ENCODE data around the gene POLR1C.

The POLR1C gene

GRCh38 chr6:43494321-43494720 is 22.6 kb upstream of the POLR1C start:
- H4K20me1 ChIP-seq (ENCODE audit: low read depth, low read length) = no peaks in the 10 kb centered on the region
- no peak for TF ChIP-seq EZH2phosphoT487 (conservative IDR thresholded peaks at IDR 0.05; ENCODE audit: low read length)
- no peak for TF ChIP-seq CTCF (IDR thresholded peaks at IDR 0.05; ENCODE audit: insufficient read depth, low read length, poor library complexity, severe bottlenecking)

GRCh38 chr6:43494766-43495165 is 22.1 kb upstream of the POLR1C start:
- Histone ChIP-seq H3F3A (ENCODE audit: insufficient read depth) (no peaks in the 10 kb centered on the region), H2AFZ (ENCODE audit: low read depth, low read length, severe bottlenecking) (no peak overlapping the region), H3K4me2 (ENCODE audit: low read depth, low read length, poor library complexity, severe bottlenecking) (no peak overlapping the region), H4K20me1 (ENCODE audit: low read depth, low read length) (no peaks in the 10 kb centered on the region), H3K27me3 (ENCODE audit: low read length) (no peaks in the 10 kb centered on the region), H3K9ac (ENCODE audit: low read length) (no peak overlapping the region), H3K36me3 (ENCODE audit: low read length) (no peaks in the 10 kb centered on the region), H3K4me3 (ENCODE audit: insufficient read depth, low read length, poor library complexity, severe bottlenecking) (no peak overlapping the region), H3K9me2 (replicated peaks; ENCODE audit: insufficient read depth, low read length) (no peaks in the 10 kb centered on the region), H3K9me3 (ENCODE audit: insufficient read depth, low read length) (no peaks in the 10 kb centered on the region), H3K27ac (ENCODE audit: low read depth, low read length) (no peak overlapping the region), H3K79me2 (ENCODE audit: insufficient read depth, low read length) (no peaks in the 10 kb centered on the region)
- TF ChIP-seq EZH2phosphoT487 (conservative IDR thresholded peaks at IDR 0.05; ENCODE audit: low read length) (no peak), CTCF (IDR thresholded peaks at IDR 0.05; ENCODE audit: insufficient read depth, low read length, poor library complexity, severe bottlenecking) (no peak)

More at GRCh38 chr6:43494321-43494720, 22.6 kb upstream of the POLR1C start:
- H3K9me2 ChIP-seq (replicated peaks; ENCODE audit: insufficient read depth, low read length) = no peaks in the 10 kb centered on the region
- H3K4me2 ChIP-seq (ENCODE audit: low read depth, low read length, poor library complexity, severe bottlenecking) = no peak overlapping the region
- no peak overlapping the region for H3K4me3 ChIP-seq (ENCODE audit: insufficient read depth, low read length, poor library complexity, severe bottlenecking)
- no peaks in the 10 kb centered on the region for H3F3A ChIP-seq (ENCODE audit: insufficient read depth)
- no peaks in the 10 kb centered on the region for H3K79me2 ChIP-seq (ENCODE audit: insufficient read depth, low read length)
- H3K27me3 ChIP-seq (ENCODE audit: low read length) = no peaks in the 10 kb centered on the region
- H3K27ac ChIP-seq (ENCODE audit: low read depth, low read length) = no peak overlapping the region
- no peaks in the 10 kb centered on the region for H3K9me3 ChIP-seq (ENCODE audit: insufficient read depth, low read length)
- H3K9ac ChIP-seq (ENCODE audit: low read length) = no peak overlapping the region
- H3K36me3 ChIP-seq (ENCODE audit: low read length) = no peaks in the 10 kb centered on the region
- H2AFZ ChIP-seq (ENCODE audit: low read depth, low read length, severe bottlenecking) = no peak overlapping the region

- H2AFZ ChIP-seq (ENCODE audit: low read depth, low read length, severe bottlenecking) = no peak overlapping the region
- no peaks in the 10 kb centered on the region for H3K27me3 ChIP-seq (ENCODE audit: low read length)
- no peak overlapping the region for H3K9ac ChIP-seq (ENCODE audit: low read length)
- no peaks in the 10 kb centered on the region for H3K79me2 ChIP-seq (ENCODE audit: insufficient read depth, low read length)
- H3K27ac ChIP-seq (ENCODE audit: low read depth, low read length) = no peak overlapping the region
- H4K20me1 ChIP-seq (ENCODE audit: low read depth, low read length) = no peaks in the 10 kb centered on the region
- H3K36me3 ChIP-seq (ENCODE audit: low read length) = no peaks in the 10 kb centered on the region
- H3K9me3 ChIP-seq (ENCODE audit: insufficient read depth, low read length) = no peaks in the 10 kb centered on the region
- no peak overlapping the region for H3K4me2 ChIP-seq (ENCODE audit: low read depth, low read length, poor library complexity, severe bottlenecking)
- H3K9me2 ChIP-seq (replicated peaks; ENCODE audit: insufficient read depth, low read length) = no peaks in the 10 kb centered on the region
- TF ChIP-seq EZH2phosphoT487 (conservative IDR thresholded peaks at IDR 0.05; ENCODE audit: low read length) = no peak
- no peak for TF ChIP-seq CTCF (IDR thresholded peaks at IDR 0.05; ENCODE audit: insufficient read depth, low read length, poor library complexity, severe bottlenecking)
- no peaks in the 10 kb centered on the region for H3F3A ChIP-seq (ENCODE audit: insufficient read depth)
- no peak overlapping the region for H3K4me3 ChIP-seq (ENCODE audit: insufficient read depth, low read length, poor library complexity, severe bottlenecking)
Observed at GRCh38 chr6:43495409-43495941, 21.4 kb upstream of the POLR1C start.
